Testis (tissue), 3 donors: ENCODE data around the gene SDK2. TPM values are rescaled to one million over a fixed set of nuclear protein-coding genes. Genes with fewer than 3 reads are reported as not detected.

ENCODE experiments used
- DNase-seq: peaks from one replicate; pipeline ENCODE4 v3.0.0-alpha.2; 2019
- H3K27ac ChIP-seq, 2 donors: fragments of 200-600 bp; sonication (generic); one replicate each; pipeline ENCODE4 v1.5.1; 2019
- H3K27me3 ChIP-seq: fragments of 200-600 bp; sonication (generic); one replicate; pipeline ENCODE4 v1.5.1; 2019
- H3K36me3 ChIP-seq: fragments of 200-600 bp; sonication (generic); one replicate; pipeline ENCODE4 v1.5.1; 2017; ENCODE audit warnings: low read depth; ENCODE audit errors: missing control alignments
- H3K4me1 ChIP-seq: fragments of 200-600 bp; sonication (generic); one replicate; pipeline ENCODE4 v1.5.1; 2019
- H3K4me3 ChIP-seq, 2 donors: fragments of 200-600 bp; sonication (generic); one replicate each; pipeline ENCODE4 v1.5.1; 2017 to 2019
- H3K9me3 ChIP-seq: fragments of 200-600 bp; sonication (generic); one replicate; pipeline ENCODE4 v1.5.1; 2017
- POLR2A ChIP-seq: fragments of 450-650 bp; IDR thresholded peaks from one replicate; pipeline ENCODE4 v1.6.1; 2017; ENCODE audit warnings: antibody characterized with exemption, mild to moderate bottlenecking, moderate library complexity
- WGBS, 2 donors: methylation state at CpG; one replicate each; pipeline ENCODE4 v1.1.5; 2018; 5-methylcytosine and 5-hydroxymethylcytosine counted together
- intact Hi-C: fragments of 100-400 bp; cut with DNase I; formaldehyde crosslinking; loops from one replicate; pipeline ENCODE4 v1.15.1; 2023; ENCODE audit warnings: low total_unique reads
- polyA plus RNA-seq: library from polyadenylated mRNA; stranded (reverse); fragments of 350-450 nt; fragmentation: Illumina TruSeq; extraction: RNeasy Lipid Tissue Mini Kit (QIAGEN cat#74804); gene quantifications from one replicate; pipeline ENCODE4 v1.2.3, GENCODE V29; 2014; ENCODE audit warnings: low read depth, low replicate concordance; ENCODE audit not compliant: insufficient read depth
- total RNA-seq, 2 donors: library from RNA; depleted of rRNA; stranded (reverse); fragments of >200 nt; gene quantifications; one replicate each; pipeline ENCODE4 v1.2.3, GENCODE V29; 2016
- TF ChIP-seq, protein P1 (sequence below), 3 experiments: fragments of 450-650 bp in 2 of 3; fragments of 200-600 bp in 1 of 3; sonication (generic) in 1 of 3; IDR thresholded peaks; one replicate each; pipeline ENCODE4 v1.5.1; 2016 to 2019; ENCODE audit warnings: antibody characterized with exemption in 3 of 3, mild to moderate bottlenecking in 2 of 3, moderate library complexity in 1 of 3

Gene SDK2
- total and polyA plus RNA-seq, 3 donors from 2014 or later, result 36.9 to 63.4 (median 55.4) TPM

DNA sequence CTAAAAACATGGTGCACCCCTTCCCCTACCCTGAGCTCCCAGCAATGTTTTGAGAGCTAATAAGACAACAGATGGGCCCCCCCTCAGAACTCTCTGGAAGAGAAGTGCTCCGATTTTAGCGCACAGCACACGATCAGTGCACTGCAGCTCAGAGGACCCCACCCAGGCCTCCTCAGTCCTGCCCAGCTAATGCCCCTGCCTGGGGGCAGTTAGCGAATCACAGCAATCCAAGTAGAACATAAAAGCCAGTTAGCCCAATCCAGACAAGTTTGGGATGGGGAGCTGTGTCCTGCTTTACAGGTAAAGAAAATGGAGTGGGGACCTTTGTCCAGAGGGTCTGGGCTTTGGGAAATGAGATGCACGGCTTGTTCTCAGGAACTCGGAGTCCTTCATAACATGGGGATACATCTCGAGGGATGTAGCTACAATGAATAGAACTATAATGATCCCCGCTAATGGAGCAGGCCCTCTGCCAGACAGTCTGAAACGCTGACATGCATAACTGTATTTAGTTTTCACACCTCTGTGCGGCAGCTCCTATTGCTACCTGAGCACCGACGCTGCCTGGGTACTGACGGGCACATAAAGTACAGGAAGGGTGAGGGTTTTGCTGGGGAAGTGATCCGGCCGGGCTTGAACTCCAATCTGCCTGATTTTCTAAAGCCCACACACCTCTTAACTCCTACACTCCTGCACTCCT lies 302.7 kb downstream of the SDK2 start:
- Histone ChIP-seq H3K4me3 (no peak overlapping the region), H3K27me3 (no peaks in the 10 kb centered on the region), H3K4me1 (peaks cover 26% of the 10 kb centered on the region), H3K27ac (peak overlapping the region in 1 of 2 donors; percentile 60), H3K36me3 (no peaks in the 10 kb centered on the region), H3K9me3 (no peaks in the 10 kb centered on the region)
- DNase-seq, result peak; percentile 25
- TF ChIP-seq, protein P1, sequence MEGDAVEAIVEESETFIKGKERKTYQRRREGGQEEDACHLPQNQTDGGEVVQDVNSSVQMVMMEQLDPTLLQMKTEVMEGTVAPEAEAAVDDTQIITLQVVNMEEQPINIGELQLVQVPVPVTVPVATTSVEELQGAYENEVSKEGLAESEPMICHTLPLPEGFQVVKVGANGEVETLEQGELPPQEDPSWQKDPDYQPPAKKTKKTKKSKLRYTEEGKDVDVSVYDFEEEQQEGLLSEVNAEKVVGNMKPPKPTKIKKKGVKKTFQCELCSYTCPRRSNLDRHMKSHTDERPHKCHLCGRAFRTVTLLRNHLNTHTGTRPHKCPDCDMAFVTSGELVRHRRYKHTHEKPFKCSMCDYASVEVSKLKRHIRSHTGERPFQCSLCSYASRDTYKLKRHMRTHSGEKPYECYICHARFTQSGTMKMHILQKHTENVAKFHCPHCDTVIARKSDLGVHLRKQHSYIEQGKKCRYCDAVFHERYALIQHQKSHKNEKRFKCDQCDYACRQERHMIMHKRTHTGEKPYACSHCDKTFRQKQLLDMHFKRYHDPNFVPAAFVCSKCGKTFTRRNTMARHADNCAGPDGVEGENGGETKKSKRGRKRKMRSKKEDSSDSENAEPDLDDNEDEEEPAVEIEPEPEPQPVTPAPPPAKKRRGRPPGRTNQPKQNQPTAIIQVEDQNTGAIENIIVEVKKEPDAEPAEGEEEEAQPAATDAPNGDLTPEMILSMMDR (IDR thresholded peaks at IDR 0.05), result no peak
- no peak for TF ChIP-seq POLR2A
- 53 to 55% methylated on average over 15 of the region's 15 CpGs for WGBS, 2 donors
- intact Hi-C loops, result no loop called here

DNA sequence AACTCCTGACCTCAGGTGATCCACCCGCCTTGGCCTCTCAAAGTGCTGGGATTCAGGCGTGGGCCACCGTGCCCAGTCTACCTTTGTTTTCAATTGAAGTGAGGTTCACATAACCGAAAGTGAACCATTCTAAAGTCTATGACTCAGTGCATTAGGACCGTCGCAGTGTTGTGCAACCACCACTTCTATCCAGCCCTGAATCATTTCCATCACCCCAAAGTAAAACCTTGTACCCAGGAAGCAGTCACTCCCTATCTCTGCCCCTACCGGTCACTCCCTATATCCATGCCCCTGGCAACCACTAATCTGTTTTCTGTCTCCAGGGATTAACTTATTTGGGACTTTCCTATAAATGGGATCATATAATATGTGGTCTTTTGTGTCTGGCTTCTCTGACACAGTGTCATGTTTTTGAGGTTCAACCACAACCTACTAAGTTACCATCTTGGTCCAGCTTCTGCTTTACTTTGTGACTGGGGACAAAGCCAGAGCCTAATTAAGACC lies 304.1 kb downstream of the SDK2 start:
- peaks cover 26% of the 10 kb centered on the region for H3K4me1 ChIP-seq
- no peak overlapping the region for H3K4me3 ChIP-seq
- no peaks in the 10 kb centered on the region for H3K9me3 ChIP-seq
- H3K27ac ChIP-seq, result no peak overlapping the region
- no peaks in the 10 kb centered on the region for H3K27me3 ChIP-seq
- TF ChIP-seq POLR2A, result no peak
- TF ChIP-seq, protein P1 (IDR thresholded peaks at IDR 0.05), result peak in 1 of 3 experiments; percentile 19
- intact Hi-C loops, result no loop called here
- WGBS, 2 donors, result 87 to 92% methylated on average over 7 of the region's 7 CpGs
- no peaks in the 10 kb centered on the region for H3K36me3 ChIP-seq
- DNase-seq, result no peak

DNA sequence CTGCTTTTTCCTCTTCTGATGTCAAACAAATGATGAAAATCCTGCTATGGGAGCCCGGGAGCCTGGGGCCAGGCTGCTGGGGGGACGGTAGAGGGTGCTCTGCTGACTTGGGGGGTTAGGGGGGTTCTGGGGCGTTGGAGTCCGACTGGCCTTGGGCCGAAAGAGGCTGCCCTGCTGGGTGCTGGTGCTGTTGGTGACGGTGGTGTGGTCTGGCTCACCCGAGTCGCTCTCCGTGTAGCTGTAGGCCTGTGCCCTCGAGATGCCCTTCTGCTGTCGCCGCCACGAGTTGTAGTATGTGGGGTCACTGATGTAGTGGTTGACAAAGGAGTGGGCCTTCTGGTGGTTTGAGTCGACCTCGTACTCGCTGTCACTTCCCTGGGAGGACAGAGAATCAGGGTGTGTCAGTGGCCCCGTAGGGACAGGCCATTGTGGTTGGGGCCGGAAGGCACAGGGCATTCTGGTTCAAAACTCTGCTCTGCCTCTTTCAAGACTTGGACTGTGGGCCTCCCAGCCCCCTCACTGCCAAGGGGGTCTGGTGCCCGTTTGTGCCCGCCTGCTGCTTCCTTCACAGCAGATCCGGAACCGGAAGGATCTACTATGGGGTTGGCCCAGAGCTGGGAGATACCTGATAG lies 305.6 kb downstream of the SDK2 start:
- no peak overlapping the region for H3K4me3 ChIP-seq
- intact Hi-C loops, result no loop called here

DNA sequence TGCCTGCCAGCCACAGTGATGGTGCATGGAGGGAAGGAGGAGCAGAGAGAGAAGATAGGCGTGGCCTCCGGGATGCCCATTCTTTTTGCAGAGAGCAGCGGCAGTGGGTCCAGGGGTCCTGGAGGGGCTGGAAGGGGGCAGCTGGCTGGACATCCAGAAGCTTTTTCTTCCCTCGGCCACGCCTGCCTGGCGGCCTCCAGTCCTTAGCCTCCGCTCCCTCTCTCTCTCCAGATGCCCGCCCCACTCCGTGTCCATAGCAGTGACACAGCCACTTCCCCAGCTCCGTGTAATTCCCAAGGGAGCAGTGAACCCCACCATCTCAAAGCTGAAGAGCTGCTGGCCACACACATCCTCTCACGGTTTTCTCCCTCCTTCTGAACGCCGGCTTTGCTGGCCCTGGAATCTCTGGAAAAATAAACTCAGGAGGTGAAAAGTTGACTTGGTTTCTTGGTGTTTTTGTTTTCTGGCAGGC lies 306.2 kb downstream of the SDK2 start:
- H3K36me3 ChIP-seq, result no peaks in the 10 kb centered on the region
- H3K4me3 ChIP-seq, result no peak overlapping the region
- no peak for TF ChIP-seq POLR2A
- TF ChIP-seq, protein P1 (IDR thresholded peaks at IDR 0.05), result no peak
- no peaks in the 10 kb centered on the region for H3K9me3 ChIP-seq
- H3K27me3 ChIP-seq, result no peaks in the 10 kb centered on the region
- peak overlapping the region in 1 of 2 donors; percentile 61 for H3K27ac ChIP-seq
- peaks cover 17% of the 10 kb centered on the region for H3K4me1 ChIP-seq
- intact Hi-C loops, result no loop called here
- WGBS, 2 donors, result 52 to 59% methylated on average over 13 of the region's 13 CpGs
- no peak for DNase-seq

More for the DNA sequence above, 305.6 kb downstream of the SDK2 start:
- Histone ChIP-seq H3K27me3 (no peaks in the 10 kb centered on the region), H3K9me3 (no peaks in the 10 kb centered on the region), H3K36me3 (no peaks in the 10 kb centered on the region), H3K4me1 (peaks cover 23% of the 10 kb centered on the region), H3K27ac (peak overlapping the region in 1 of 2 donors; percentile 61)
- TF ChIP-seq, protein P1 (IDR thresholded peaks at IDR 0.05), result no peak
- no peak for TF ChIP-seq POLR2A
- DNase-seq, result no peak
- WGBS, 2 donors, result 86 to 89% methylated on average over 21 to 22 of the region's 22 CpGs
